ENCODE results near the gene C2orf69. TPM values are rescaled to one million over a fixed set of nuclear protein-coding genes. Genes with fewer than 3 reads are reported as not detected.

The C2orf69 gene
- total RNA-seq, 1 experiment from 2014 or later, result 22.0 TPM

DNA sequence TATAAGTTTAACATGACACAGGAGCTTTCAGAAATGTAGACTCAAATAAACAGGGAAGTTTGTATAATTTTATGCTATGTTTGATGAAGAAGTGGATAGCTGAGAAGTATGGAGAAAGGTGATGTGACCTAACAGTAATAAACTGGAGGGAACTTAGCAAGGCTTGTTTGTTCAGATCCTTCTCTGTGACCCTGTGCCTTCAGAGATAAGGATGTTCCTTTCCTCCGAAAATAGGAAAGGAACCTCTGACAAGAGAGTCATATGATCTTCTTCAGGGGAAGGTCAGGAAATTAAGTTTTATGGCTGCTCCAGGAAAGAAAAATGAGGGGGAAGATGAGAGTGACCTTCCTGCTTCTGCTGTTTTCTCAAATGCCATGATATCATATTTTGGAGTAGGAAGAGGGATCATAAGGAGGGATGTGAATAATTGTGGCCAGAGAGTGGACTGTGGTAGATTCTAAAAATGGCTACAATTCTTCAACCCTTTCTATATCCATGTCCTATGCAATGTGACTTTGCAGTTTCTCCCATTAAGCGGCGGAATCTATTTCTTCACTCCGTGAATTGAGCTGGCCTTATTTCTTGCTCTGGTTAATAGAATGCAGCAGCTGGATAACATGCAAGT lies 8.5 kb upstream of the C2orf69 start:
- Mint-ChIP-seq H3K27me3 (ENCODE audit: low read depth) (no peaks in the 10 kb centered on the region), H3K9me3 (no peaks in the 10 kb centered on the region), H3K4me3 (no peak overlapping the region), H3K27ac (no peak overlapping the region), H3K4me1 (peaks cover 0 to 4% of the 10 kb centered on the region in 2 experiments; a peak in 1 of 4 replicates), H3K36me3 (ENCODE audit: insufficient read depth in 1 of 3, low read depth in 3 of 3) (no peaks in the 10 kb centered on the region)
- H3K4ac ChIP-seq (ENCODE audit: low read depth, low read length), result no peak overlapping the region
- H4K8ac ChIP-seq (replicated peaks; ENCODE audit: insufficient read length, low read depth, low read length), result no peak overlapping the region
- no peak overlapping the region for H4K5ac ChIP-seq (ENCODE audit: insufficient read length, low read depth, low read length)
- no peak for DNase-seq
- H2AFZ ChIP-seq (ENCODE audit: low read length), result no peak overlapping the region
- no peak overlapping the region for H3K56ac ChIP-seq (ENCODE audit: insufficient read length, low read depth, low read length)
- no peak overlapping the region for H2AK5ac ChIP-seq (ENCODE audit: insufficient read length, low read length)
- no peaks in the 10 kb centered on the region for H3K79me2 ChIP-seq (ENCODE audit: insufficient read depth, low read length)
- H2BK120ac ChIP-seq (ENCODE audit: low read depth, low read length, poor library complexity, severe bottlenecking), result no peak overlapping the region
- TF ChIP-seq, protein P1, sequence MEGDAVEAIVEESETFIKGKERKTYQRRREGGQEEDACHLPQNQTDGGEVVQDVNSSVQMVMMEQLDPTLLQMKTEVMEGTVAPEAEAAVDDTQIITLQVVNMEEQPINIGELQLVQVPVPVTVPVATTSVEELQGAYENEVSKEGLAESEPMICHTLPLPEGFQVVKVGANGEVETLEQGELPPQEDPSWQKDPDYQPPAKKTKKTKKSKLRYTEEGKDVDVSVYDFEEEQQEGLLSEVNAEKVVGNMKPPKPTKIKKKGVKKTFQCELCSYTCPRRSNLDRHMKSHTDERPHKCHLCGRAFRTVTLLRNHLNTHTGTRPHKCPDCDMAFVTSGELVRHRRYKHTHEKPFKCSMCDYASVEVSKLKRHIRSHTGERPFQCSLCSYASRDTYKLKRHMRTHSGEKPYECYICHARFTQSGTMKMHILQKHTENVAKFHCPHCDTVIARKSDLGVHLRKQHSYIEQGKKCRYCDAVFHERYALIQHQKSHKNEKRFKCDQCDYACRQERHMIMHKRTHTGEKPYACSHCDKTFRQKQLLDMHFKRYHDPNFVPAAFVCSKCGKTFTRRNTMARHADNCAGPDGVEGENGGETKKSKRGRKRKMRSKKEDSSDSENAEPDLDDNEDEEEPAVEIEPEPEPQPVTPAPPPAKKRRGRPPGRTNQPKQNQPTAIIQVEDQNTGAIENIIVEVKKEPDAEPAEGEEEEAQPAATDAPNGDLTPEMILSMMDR (conservative IDR thresholded peaks at IDR 0.05), result no peak
- H3K27me3 ChIP-seq (ENCODE audit: insufficient read depth, low read length), result no peaks in the 10 kb centered on the region
- no peak overlapping the region for H3K18ac ChIP-seq (ENCODE audit: insufficient read length, low read depth, low read length)
- H2BK20ac ChIP-seq (ENCODE audit: low read depth, low read length, poor library complexity, severe bottlenecking), result no peak overlapping the region
- H2BK5ac ChIP-seq (ENCODE audit: insufficient read length, low read length), result no peak overlapping the region
- H3K23ac ChIP-seq (ENCODE audit: insufficient read length, low read depth, low read length), result no peak overlapping the region
- no peak overlapping the region for H3K27ac ChIP-seq (ENCODE audit: insufficient read length, low read depth, low read length)
- no peaks in the 10 kb centered on the region for H3K23me2 ChIP-seq (ENCODE audit: insufficient read length, low read depth, low read length, poor library complexity, severe bottlenecking)
- H3K9ac ChIP-seq (ENCODE audit: extremely low read depth, insufficient read length, low read length), result no peak overlapping the region
- no peak overlapping the region for H3K14ac ChIP-seq (ENCODE audit: insufficient read depth, low read length)
- no peak overlapping the region for H3K4me2 ChIP-seq (ENCODE audit: insufficient read depth, insufficient read length, low read length)
- no peaks in the 10 kb centered on the region for H3K9me3 ChIP-seq (ENCODE audit: control insufficient read depth, low read depth, low read length)
- H3T11ph ChIP-seq (ENCODE audit: low read length), result no peak overlapping the region
- no peaks in the 10 kb centered on the region for H3K79me1 ChIP-seq (ENCODE audit: insufficient read depth, low read depth, low read length, poor library complexity, severe bottlenecking)
- H2BK12ac ChIP-seq (ENCODE audit: insufficient read length, low read depth, low read length), result no peak overlapping the region
- no peaks in the 10 kb centered on the region for H4K20me1 ChIP-seq (ENCODE audit: control insufficient read depth, insufficient read depth, insufficient read length)
- H3K4me1 ChIP-seq (ENCODE audit: insufficient read depth, low read length), result no peaks in the 10 kb centered on the region
- H4K91ac ChIP-seq (ENCODE audit: insufficient read length, low read depth, low read length), result no peak overlapping the region
- WGBS (ENCODE audit: extremely low coverage, insufficient read length, low lambda C conversion rate), result no CpG with 5 or more reads among the region's 4 CpGs
- no peak overlapping the region for H2BK15ac ChIP-seq (ENCODE audit: low read depth, low read length)

Data from H9 (cell line).